ENCODE results near the gene MLANA. TPM values are rescaled to one million over a fixed set of nuclear protein-coding genes. Genes with fewer than 3 reads are reported as not detected.

Gene MLANA
- polyA plus RNA-seq, 3 donors = not detected

GRCh38 chr9:5852987-5853386 is 37.7 kb upstream of the MLANA start:
- Histone ChIP-seq H3K36me3 (replicated peaks in 1 of 2; ENCODE audit: control insufficient read depth in 1 of 2, insufficient read depth in 2 of 2, low read length in 2 of 2) (no peaks in the 10 kb centered on the region), H2AFZ (ENCODE audit: insufficient read depth, low read depth, low read length, poor library complexity, severe bottlenecking) (no peak overlapping the region), H3K4me2 (replicated peaks; ENCODE audit: extremely low read depth, low read length, poor library complexity, severe bottlenecking) (no peak overlapping the region), H4K20me1 (ENCODE audit: insufficient read depth, low read length) (no peaks in the 10 kb centered on the region), H3K9ac (ENCODE audit: insufficient read depth, low read length, poor library complexity, severe bottlenecking) (no peak overlapping the region), H3K27me3 (ENCODE audit: control insufficient read depth in 2 of 2, insufficient read depth in 2 of 2, low read length in 2 of 2) (no peaks in the 10 kb centered on the region), H3K79me2 (ENCODE audit: insufficient read depth, low read length) (no peaks in the 10 kb centered on the region), H3K9me3 (replicated peaks in 1 of 2; ENCODE audit: control insufficient read depth in 1 of 2, insufficient read depth in 1 of 2, low read length in 2 of 2) (no peaks in the 10 kb centered on the region), H3K4me3 (replicated peaks in 1 of 3; ENCODE audit: low read depth in 2 of 3, low read length in 3 of 3) (no peak overlapping the region), H3K27ac (ENCODE audit: low read depth in 1 of 2, low read length in 2 of 2) (no peak overlapping the region), H3K4me1 (ENCODE audit: control insufficient read depth in 1 of 2, insufficient read depth in 2 of 2, low read length in 2 of 2) (peaks cover 25 to 33% of the 10 kb centered on the region in 2 donors)
- H3K27ac Mint-ChIP-seq = no peak overlapping the region
- WGBS (ENCODE audit: insufficient coverage) = 80% methylated on average over 1 of the region's 1 CpG
- no peak overlapping the region for H3K4me3 Mint-ChIP-seq
- DNase-seq = no peak
- H3K4me1 Mint-ChIP-seq = peaks cover 33% of the 10 kb centered on the region
- peaks cover 0 to 9% (median 0%) of the 10 kb centered on the region in 7 donors for H3K9me3 Mint-ChIP-seq
- intact Hi-C loops (cut with micrococcal nuclease) = no loop called here
- peaks cover 0 to 4% of the 10 kb centered on the region in 2 donors for H3K36me3 Mint-ChIP-seq
- H3K27me3 Mint-ChIP-seq (ENCODE audit: low read depth in 3 of 3) = no peaks in the 10 kb centered on the region
- no peak for TF ChIP-seq CTCF (IDR thresholded peaks at IDR 0.05)

- intact Hi-C loops (cut with micrococcal nuclease) = no loop called here
These were observed 37.1 kb upstream of the MLANA start for GRCh38 chr9:5853617-5854016.

More at GRCh38 chr9:5853617-5854016, 37.1 kb upstream of the MLANA start:
- 80% methylated on average over 1 of the region's 3 CpGs for WGBS (ENCODE audit: insufficient coverage)
- Histone ChIP-seq H3K4me2 (replicated peaks; ENCODE audit: extremely low read depth, low read length, poor library complexity, severe bottlenecking) (no peak overlapping the region), H3K79me2 (ENCODE audit: insufficient read depth, low read length) (no peaks in the 10 kb centered on the region), H3K27me3 (ENCODE audit: control insufficient read depth in 2 of 2, insufficient read depth in 2 of 2, low read length in 2 of 2) (no peaks in the 10 kb centered on the region), H3K36me3 (replicated peaks in 1 of 2; ENCODE audit: control insufficient read depth in 1 of 2, insufficient read depth in 2 of 2, low read length in 2 of 2) (no peaks in the 10 kb centered on the region), H3K4me3 (replicated peaks in 1 of 3; ENCODE audit: low read depth in 2 of 3, low read length in 3 of 3) (no peak overlapping the region), H2AFZ (ENCODE audit: insufficient read depth, low read depth, low read length, poor library complexity, severe bottlenecking) (no peak overlapping the region), H3K27ac (ENCODE audit: low read depth in 1 of 2, low read length in 2 of 2) (no peak overlapping the region), H3K4me1 (ENCODE audit: control insufficient read depth in 1 of 2, insufficient read depth in 2 of 2, low read length in 2 of 2) (peaks cover 25 to 39% of the 10 kb centered on the region in 2 donors), H4K20me1 (ENCODE audit: insufficient read depth, low read length) (no peaks in the 10 kb centered on the region), H3K9me3 (replicated peaks in 1 of 2; ENCODE audit: control insufficient read depth in 1 of 2, insufficient read depth in 1 of 2, low read length in 2 of 2) (no peaks in the 10 kb centered on the region), H3K9ac (ENCODE audit: insufficient read depth, low read length, poor library complexity, severe bottlenecking) (no peak overlapping the region)
- H3K9me3 Mint-ChIP-seq = peaks cover 0 to 7% (median 0%) of the 10 kb centered on the region in 7 donors
- no peak overlapping the region for H3K27ac Mint-ChIP-seq
- no peak for DNase-seq
- H3K27me3 Mint-ChIP-seq (ENCODE audit: low read depth in 3 of 3) = no peaks in the 10 kb centered on the region
- H3K36me3 Mint-ChIP-seq = peaks cover 0 to 4% of the 10 kb centered on the region in 2 donors
- peaks cover 39% of the 10 kb centered on the region for H3K4me1 Mint-ChIP-seq
- H3K4me3 Mint-ChIP-seq = no peak overlapping the region
- TF ChIP-seq CTCF (IDR thresholded peaks at IDR 0.05) = no peak
